GM21515 (cell line): ENCODE results near the gene TRAPPC8.
"Not testable (repeated sequence)": the region's sequence is repeated elsewhere in the genome, so short reads cannot be mapped to it uniquely, and the experiment has no call there.

Experiments used
- ATAC-seq: cut with Tn5 transposase; IDR thresholded peaks from one replicate; pipeline ENCODE4 v1.9.1; 2021; ENCODE audit not compliant: unreplicated experiment

TRAPPC8 gene

GRCh38 chr18:31946305-31947046, 3.5 kb upstream of the TRAPPC8 start:
- ATAC-seq = no peak

GRCh38 chr18:31943878-31944816, 1.2 kb upstream of the TRAPPC8 start:
- no peak for ATAC-seq

- ATAC-seq = peak; percentile 35
Measured at GRCh38 chr18:31942291-31942998, 483 bp downstream of the TRAPPC8 start.

GRCh38 chr18:31941010-31941809, 1.7 kb downstream of the TRAPPC8 start:
- ATAC-seq = no peak

- not testable (repeated sequence) for ATAC-seq
Measured at GRCh38 chr18:31934773-31935172, 8.2 kb downstream of the TRAPPC8 start.

- no peak for ATAC-seq
Measured at GRCh38 chr18:31931886-31932240, 11.1 kb downstream of the TRAPPC8 start.

- ATAC-seq = no peak
Measured at GRCh38 chr18:31931163-31931885, 11.6 kb downstream of the TRAPPC8 start.

- ATAC-seq = no peak
Measured at GRCh38 chr18:31929273-31929672, 13.7 kb downstream of the TRAPPC8 start.

GRCh38 chr18:31926988-31927387, 15.9 kb downstream of the TRAPPC8 start:
- ATAC-seq = not testable (repeated sequence)

- ATAC-seq = no peak
Measured at GRCh38 chr18:31920277-31920676, 22.7 kb downstream of the TRAPPC8 start.

GRCh38 chr18:31919366-31919765, 23.6 kb downstream of the TRAPPC8 start:
- not testable (repeated sequence) for ATAC-seq

GRCh38 chr18:31918733-31919132, 24.2 kb downstream of the TRAPPC8 start:
- no peak for ATAC-seq

GRCh38 chr18:31901063-31901462, 41.9 kb downstream of the TRAPPC8 start:
- no peak for ATAC-seq

- ATAC-seq = not testable (repeated sequence)
Measured at GRCh38 chr18:31899771-31900170, 43.2 kb downstream of the TRAPPC8 start.

GRCh38 chr18:31892936-31893335, 50.0 kb downstream of the TRAPPC8 start:
- no peak for ATAC-seq

- ATAC-seq = no peak
Measured at GRCh38 chr18:31891566-31891965, 51.4 kb downstream of the TRAPPC8 start.

GRCh38 chr18:31884020-31884419, 58.9 kb downstream of the TRAPPC8 start:
- ATAC-seq = no peak

GRCh38 chr18:31880186-31880898, 62.6 kb downstream of the TRAPPC8 start:
- ATAC-seq = no peak

GRCh38 chr18:31878358-31878757, 64.6 kb downstream of the TRAPPC8 start:
- ATAC-seq = no peak
